Fibroblast of skin of abdomen (primary cell): ENCODE results near the gene ZFHX2.

Experiments
- DNase-seq: peaks from one replicate; pipeline ENCODE4 v3.0.0-alpha.2; 2013

The ZFHX2 gene

DNA sequence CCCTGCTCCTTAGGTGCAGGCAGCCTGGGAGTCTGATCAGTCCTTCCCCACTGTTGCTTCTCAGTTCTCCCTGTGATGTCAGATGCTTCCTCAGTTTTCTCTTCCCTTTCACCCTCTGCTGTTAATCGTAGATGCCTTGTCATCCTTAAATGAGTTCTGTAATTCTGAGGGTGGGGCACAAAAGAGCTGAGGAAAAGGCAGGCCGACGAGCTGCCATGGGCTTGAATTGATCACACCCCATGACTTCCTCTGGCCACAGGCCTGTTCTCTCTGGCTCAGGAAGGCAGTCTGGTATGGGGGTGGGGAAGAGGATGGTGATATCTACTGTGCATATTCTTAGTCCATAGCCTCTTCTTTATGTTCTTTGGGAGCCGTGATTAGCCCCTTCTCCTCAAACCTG lies 21.3 kb upstream of the ZFHX2 start:
- DNase-seq = no peak

DNA sequence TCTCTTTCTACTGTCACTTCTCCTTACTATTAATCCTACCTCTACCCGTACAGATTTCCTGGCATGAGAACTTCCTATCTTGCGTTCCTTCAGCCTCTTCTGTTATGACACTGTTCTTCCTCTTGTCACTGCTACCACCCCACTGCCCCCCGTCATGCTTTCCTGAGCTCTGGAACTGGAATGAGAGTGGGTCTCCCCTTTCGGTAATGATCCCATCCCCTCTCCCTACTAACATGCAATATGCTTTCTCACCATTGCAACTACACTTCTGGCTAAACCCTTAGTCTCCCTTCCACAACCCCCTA lies 20.9 kb upstream of the ZFHX2 start:
- DNase-seq = no peak

- no peak for DNase-seq
Measured at GRCh38 chr14:23571701-23572523, 20.3 kb upstream of the ZFHX2 start.

DNA sequence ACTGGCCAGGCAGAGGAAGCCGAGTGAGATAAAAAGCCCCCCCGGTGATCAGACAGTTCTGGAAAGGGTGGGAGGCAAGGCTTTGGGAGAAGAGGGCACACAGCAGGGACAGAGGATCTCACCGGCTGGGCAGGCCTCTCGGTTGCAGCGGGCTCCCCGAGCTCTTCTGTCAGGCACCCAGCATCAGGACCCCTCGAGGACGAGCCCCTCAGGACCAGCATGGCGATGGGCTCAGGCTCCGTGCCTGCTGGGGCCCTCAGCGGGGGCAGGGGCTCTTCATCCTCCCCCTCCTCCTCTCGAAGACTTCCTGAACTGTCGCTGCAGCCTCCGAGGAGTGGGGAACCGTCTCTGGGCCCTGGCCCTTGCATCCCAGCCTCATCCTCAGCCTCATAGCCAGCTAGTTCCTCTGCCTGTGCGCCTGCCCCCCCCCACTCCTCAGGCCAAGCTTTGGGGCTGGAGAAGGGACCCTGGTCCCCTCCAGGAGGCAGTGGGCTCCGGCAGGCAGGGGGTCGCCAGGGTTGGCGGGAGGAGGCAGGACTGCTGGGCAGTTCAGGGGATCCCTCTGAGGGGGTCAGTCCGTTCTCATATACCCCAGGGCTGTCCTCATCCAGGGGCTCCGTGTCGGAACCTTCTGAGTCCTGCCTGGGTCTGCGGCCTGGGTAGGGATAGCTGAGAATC lies 19.4 kb upstream of the ZFHX2 start:
- no peak for DNase-seq

DNA sequence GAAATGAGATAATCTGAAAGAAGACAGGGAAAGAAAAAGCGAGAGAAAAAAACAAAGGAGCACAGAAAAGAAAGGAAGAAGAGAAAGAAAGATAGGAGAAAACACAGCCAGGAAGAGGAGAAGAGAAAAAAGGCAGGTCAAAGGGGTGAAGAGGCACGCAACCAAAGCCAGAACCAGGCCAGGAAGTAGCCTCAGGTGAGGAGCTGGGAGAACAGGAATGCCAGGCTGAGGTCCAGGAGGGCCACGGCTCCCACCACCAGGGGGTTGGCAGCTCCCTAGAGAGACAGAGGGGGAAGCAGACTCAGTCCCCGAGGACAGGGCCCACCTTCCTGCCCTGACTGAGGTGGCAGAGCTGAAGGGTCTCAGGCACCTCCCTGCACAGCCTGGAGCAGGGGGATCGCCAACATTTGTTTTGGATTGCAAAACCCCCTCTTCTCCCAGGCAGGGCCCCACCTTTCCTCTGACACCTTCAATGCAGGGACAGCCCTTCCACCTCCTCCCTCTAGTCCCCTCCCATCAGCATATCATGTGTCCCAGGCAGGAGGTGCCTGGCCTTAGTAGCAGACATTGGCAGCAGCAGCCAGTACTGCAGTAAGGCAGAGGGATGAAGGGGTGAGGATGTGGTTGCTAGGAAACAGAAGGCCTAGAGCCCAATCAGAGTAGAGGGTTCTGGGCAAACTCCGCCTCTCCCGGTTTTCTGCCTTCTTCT lies 18.0 kb upstream of the ZFHX2 start:
- no peak for DNase-seq

GRCh38 chr14:23568600-23569331 lies 17.2 kb upstream of the ZFHX2 start:
- DNase-seq = no peak

GRCh38 chr14:23568021-23568599 lies 16.5 kb upstream of the ZFHX2 start:
- no peak for DNase-seq

- peak; percentile 65 for DNase-seq
Measured at GRCh38 chr14:23567186-23568020, 15.8 kb upstream of the ZFHX2 start, which contains the start of gene AP1G2. AP1G2 (minus strand) TSS chr14:23567791; CDS start chr14:23567314, 477 bp downstream.

DNA sequence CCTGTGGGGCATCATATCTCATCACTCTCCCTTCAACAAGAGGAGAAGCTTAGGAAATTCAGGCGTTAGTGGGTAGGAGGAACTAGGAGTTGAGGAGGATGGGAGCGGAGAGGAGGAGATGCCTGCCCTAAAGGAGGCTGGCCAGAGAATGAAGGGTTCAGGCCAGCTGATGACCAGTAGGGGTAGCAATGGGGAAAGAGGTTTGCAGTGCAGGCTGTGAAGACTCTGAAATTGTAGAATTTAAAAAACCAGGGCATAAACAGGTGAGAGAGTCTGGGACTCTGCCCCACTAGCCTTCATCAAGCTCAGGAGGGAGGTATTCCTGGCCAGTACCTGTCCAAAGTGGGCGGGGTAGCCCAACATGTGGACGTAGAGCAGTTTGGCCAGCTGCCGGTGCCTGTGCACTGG lies 15.2 kb upstream of the ZFHX2 start:
- DNase-seq = no peak

GRCh38 chr14:23566112-23566777 lies 14.7 kb upstream of the ZFHX2 start:
- no peak for DNase-seq

- no peak for DNase-seq
Measured at GRCh38 chr14:23565626-23566025, 14.1 kb upstream of the ZFHX2 start.

DNA sequence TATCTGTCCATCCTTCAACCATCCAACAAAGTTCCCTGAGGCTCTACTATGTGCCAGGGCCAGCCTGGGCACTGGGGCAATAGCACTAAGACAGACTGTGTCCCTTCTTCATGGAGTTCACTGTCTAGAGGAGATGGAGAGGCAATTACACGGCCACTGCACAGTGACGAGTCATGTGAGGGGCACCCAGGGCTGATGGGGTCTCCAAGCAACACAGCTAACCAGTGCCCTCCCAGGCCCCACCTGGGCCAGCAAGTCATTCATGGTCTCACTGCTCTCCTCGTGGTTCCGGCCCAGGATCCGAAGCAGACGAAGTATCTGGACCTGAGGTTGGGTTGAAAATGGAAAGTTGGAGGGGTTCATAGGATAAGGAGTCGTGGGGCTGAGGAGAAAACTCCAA lies 13.3 kb upstream of the ZFHX2 start:
- no peak for DNase-seq

GRCh38 chr14:23564181-23564812 lies 12.7 kb upstream of the ZFHX2 start:
- no peak for DNase-seq

- no peak for DNase-seq
Measured at GRCh38 chr14:23563473-23564180, 12.1 kb upstream of the ZFHX2 start.

GRCh38 chr14:23562822-23563472 lies 11.4 kb upstream of the ZFHX2 start:
- peak; percentile 42 for DNase-seq

GRCh38 chr14:23561873-23562821 lies 10.6 kb upstream of the ZFHX2 start:
- DNase-seq = no peak

- DNase-seq = no peak
Measured at GRCh38 chr14:23561259-23561658, 9.7 kb upstream of the ZFHX2 start.

DNA sequence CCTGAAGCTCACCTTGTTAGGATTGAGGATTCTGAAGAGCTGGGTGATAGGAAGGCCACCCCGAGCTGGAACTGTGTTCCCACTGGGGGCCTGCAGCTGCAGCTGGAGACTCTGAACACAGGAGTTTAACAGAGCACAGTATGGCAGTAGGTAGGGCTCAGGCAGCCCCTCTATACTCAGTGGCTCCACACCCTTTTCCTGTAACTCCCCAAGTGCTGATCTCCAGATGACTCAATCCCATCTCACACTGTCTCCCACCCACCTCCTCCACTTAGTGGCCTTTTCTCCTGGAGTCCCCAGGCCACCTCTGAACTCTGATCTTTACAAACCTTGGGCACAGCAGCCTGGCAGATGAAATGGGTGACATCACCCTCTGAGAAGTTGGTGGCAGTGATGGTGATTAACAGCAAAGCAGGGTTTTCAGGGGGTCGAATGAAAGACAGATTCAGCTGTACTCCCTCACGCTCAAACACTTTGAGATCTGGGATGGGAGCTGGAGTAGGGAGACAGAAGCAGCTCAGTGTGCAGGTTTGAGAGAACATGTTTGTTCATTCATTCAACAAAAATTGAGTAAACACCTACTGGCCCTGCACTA lies 8.5 kb upstream of the ZFHX2 start:
- no peak for DNase-seq
